HCT116 (cell line): ENCODE data around the gene CDIP1. TPM values are rescaled to one million over a fixed set of nuclear protein-coding genes. Genes with fewer than 3 reads are reported as not detected.

Experiments used
- ATAC-seq: fragments of 200-7000 bp; cut with Tn5 transposase; 2 replicates; pipeline ENCODE4 v1.9.1; 2020; ENCODE audit warnings: mild to moderate bottlenecking, moderate library complexity
- BruUV-seq: library from RNA; stranded (reverse); fragments of 400-500 nt; replicated peaks from 2 replicates; lab custom pipeline; 2021; lab: Mats Ljungman, UMichigan
- CTCF ChIA-PET: fragments of 300-600 bp; sonication (Branson Sonifier 250); formaldehyde crosslinking; loops from one replicate; lab custom pipeline; 2021; ENCODE audit warnings: antibody characterized with exemption; lab: Charles Lee
- POLR2A ChIA-PET: fragments of 300-600, 350-600 bp; sonication (Branson Sonifier 250); formaldehyde crosslinking; loops from one replicate; lab custom pipeline; 2021; ENCODE audit warnings: antibody characterized with exemption; lab: Charles Lee
- RAD21 ChIA-PET, 2 experiments: fragments of 300-600 bp; sonication (Branson Sonifier 250); formaldehyde crosslinking; loops; one replicate each; lab custom pipeline; 2023; ENCODE audit warnings: low total read pairs in 2 of 2; ENCODE audit not compliant: uncharacterized antibody in 2 of 2, unreplicated experiment in 2 of 2, low non-redundant PET in 1 of 2; lab: Charles Lee
- DNase-seq: peaks from one replicate; pipeline ENCODE4 v3.0.0-alpha.2; 2010; ENCODE audit warnings: low read depth, low spot score
- H2AFZ ChIP-seq: fragments of 200-600 bp; shearing (Covaris generic), sonication (generic); 2 replicates; pipeline ENCODE4 v1.6.1; 2017; ENCODE audit warnings: low read depth, mixed run types, mixed read lengths, antibody characterized with exemption, low read length; ENCODE audit not compliant: poor library complexity, severe bottlenecking
- H3K27ac ChIP-seq: 2 replicates; pipeline ENCODE4 v1.5.1; 2012; ENCODE audit warnings: low read depth, low read length
- H3K27me3 ChIP-seq: fragments of 200-600 bp; sonication (generic); 2 replicates; pipeline ENCODE4 v1.6.1; 2016; ENCODE audit warnings: mixed run types, low read length, mixed read lengths; ENCODE audit not compliant: insufficient read depth
- H3K36me3 ChIP-seq, 2 experiments: fragments of 200-500 bp in 1 of 2; fragments of 200-600 bp in 1 of 2; sonication (Bioruptor generic) in 1 of 2; sonication (generic) in 1 of 2; 2 replicates each; pipeline versions ENCODE4 v1.5.1 to v1.6.1; 2014 to 2016; ENCODE audit warnings: low read length in 2 of 2, inconsistent platforms in 1 of 2, mixed read lengths in 1 of 2, mixed run types in 1 of 2; ENCODE audit not compliant: insufficient read depth in 2 of 2, control insufficient read depth in 1 of 2
- H3K4me1 ChIP-seq, 2 experiments: fragments of 200-600 bp in 1 of 2; sonication (generic) in 1 of 2; 2 replicates each; pipeline versions ENCODE4 v1.5.1 to v1.6.1; 2012 to 2017; ENCODE audit warnings: low read length in 2 of 2, inconsistent platforms in 1 of 2, mild to moderate bottlenecking in 1 of 2, mixed read lengths in 1 of 2, mixed run types in 1 of 2, moderate library complexity in 1 of 2; ENCODE audit not compliant: insufficient read depth in 2 of 2, control insufficient read depth in 1 of 2
- H3K4me2 ChIP-seq: fragments of 200-600 bp; sonication (generic); 2 replicates; pipeline ENCODE4 v1.6.1; 2017; ENCODE audit warnings: mixed run types, low read length, mixed read lengths
- H3K4me3 ChIP-seq, 2 experiments: fragments of 200-600 bp in 1 of 2; sonication (generic) in 1 of 2; replicated peaks in 1 of 2; 2 replicates each; pipeline ENCODE4 v1.5.1; 2011 to 2016; ENCODE audit warnings: low read length in 2 of 2, control low read depth in 1 of 2, low read depth in 1 of 2, mild to moderate bottlenecking in 1 of 2, mixed read lengths in 1 of 2, mixed run types in 1 of 2
- H3K79me2 ChIP-seq: fragments of 200-600 bp; sonication (generic); 2 replicates; pipeline ENCODE4 v1.6.1; 2017; ENCODE audit warnings: mild to moderate bottlenecking, mixed run types, low read length, moderate library complexity, mixed read lengths; ENCODE audit not compliant: insufficient read depth
- H3K9ac ChIP-seq: fragments of 200-600 bp; sonication (generic); 2 replicates; pipeline ENCODE4 v1.6.1; 2016; ENCODE audit warnings: low read length, mixed read lengths
- H3K9me2 ChIP-seq: fragments of 200-600 bp; sonication (generic), shearing (Covaris generic); 2 replicates; pipeline ENCODE4 v1.6.1; 2017; ENCODE audit warnings: mixed run types, mild to moderate bottlenecking, moderate library complexity; ENCODE audit not compliant: insufficient read depth
- H3K9me3 ChIP-seq, 2 experiments: fragments of 200-500 bp in 1 of 2; fragments of 200-600 bp in 1 of 2; sonication (Bioruptor generic) in 1 of 2; sonication (generic) in 1 of 2; 2 replicates each; pipeline ENCODE4 v1.6.1; 2014 to 2017; ENCODE audit warnings: low read length in 2 of 2, mixed read lengths in 2 of 2, inconsistent platforms in 1 of 2, low read depth in 1 of 2, mild to moderate bottlenecking in 1 of 2, mixed run types in 1 of 2, moderate library complexity in 1 of 2; ENCODE audit not compliant: control insufficient read depth in 1 of 2, insufficient read depth in 1 of 2
- H4K20me1 ChIP-seq: fragments of 200-600 bp; sonication (generic), shearing (Covaris generic); 2 replicates; pipeline ENCODE4 v1.6.1; 2017; ENCODE audit warnings: mixed run types, mild to moderate bottlenecking, moderate library complexity; ENCODE audit not compliant: insufficient read depth
- ATF3 ChIP-seq: IDR thresholded peaks from 2 replicates; pipeline ENCODE4 v1.6.1; 2012
- CBX3 ChIP-seq: IDR thresholded peaks from 2 replicates; pipeline ENCODE4 v1.6.1; 2012; ENCODE audit warnings: low read depth
- CEBPB ChIP-seq: IDR thresholded peaks from 2 replicates; pipeline ENCODE4 v1.6.1; 2012; ENCODE audit warnings: low read depth
- CTCF ChIP-seq, 3 experiments: fragments of 200-600 bp in 1 of 3; sonication (generic) in 1 of 3; IDR thresholded peaks in 2 of 3; conservative IDR thresholded peaks in 1 of 3; 2 replicates each; pipeline ENCODE4 v1.5.1; 2012 to 2017; ENCODE audit warnings: low read depth in 2 of 3, low read length in 2 of 3, antibody characterized with exemption in 1 of 3, borderline replicate concordance in 1 of 3, control low read depth in 1 of 3, mild to moderate bottlenecking in 1 of 3, mixed read lengths in 1 of 3, mixed run types in 1 of 3, moderate library complexity in 1 of 3; ENCODE audit not compliant: insufficient read depth in 1 of 3
- EGR1 ChIP-seq: IDR thresholded peaks from 2 replicates; pipeline ENCODE4 v1.6.1; 2012; ENCODE audit warnings: low read depth
- ELF1 ChIP-seq: IDR thresholded peaks from 2 replicates; pipeline ENCODE4 v1.6.1; 2012; ENCODE audit warnings: low read depth, borderline replicate concordance
- EZH2 ChIP-seq: fragments of 200-600 bp; sonication (generic); IDR thresholded peaks from 2 replicates; pipeline ENCODE4 v1.6.1; 2017; ENCODE audit warnings: antibody characterized with exemption, mixed run types
- EZH2phosphoT487 ChIP-seq: fragments of 200-600 bp; IDR thresholded peaks from 2 replicates; pipeline ENCODE4 v1.6.1; 2018; ENCODE audit warnings: antibody characterized with exemption, borderline replicate concordance
- FOSL1 ChIP-seq: IDR thresholded peaks from 2 replicates; pipeline ENCODE4 v1.6.1; 2012; ENCODE audit warnings: low read depth
- JUND ChIP-seq: IDR thresholded peaks from 2 replicates; pipeline ENCODE4 v1.6.1; 2012
- MAX ChIP-seq: IDR thresholded peaks from 2 replicates; pipeline ENCODE4 v1.6.1; 2012
- POLR2A ChIP-seq: IDR thresholded peaks from 2 replicates; pipeline ENCODE4 v1.7.0; 2011; ENCODE audit warnings: borderline replicate concordance; ENCODE audit not compliant: insufficient read depth, insufficient read length; ENCODE audit errors: extremely low read depth
- POLR2AphosphoS5 ChIP-seq: IDR thresholded peaks from 2 replicates; pipeline ENCODE4 v1.6.1; 2011; ENCODE audit warnings: mild to moderate bottlenecking, low read depth, low read length, moderate library complexity
- RAD21 ChIP-seq: IDR thresholded peaks from 2 replicates; pipeline ENCODE4 v1.6.1; 2012; ENCODE audit warnings: low read depth, mild to moderate bottlenecking
- SIN3A ChIP-seq: IDR thresholded peaks from 2 replicates; pipeline ENCODE4 v1.6.1; 2012; ENCODE audit warnings: low read depth
- SP1 ChIP-seq: IDR thresholded peaks from 2 replicates; pipeline ENCODE4 v1.6.1; 2012; ENCODE audit warnings: low read depth
- SRF ChIP-seq: IDR thresholded peaks from 2 replicates; pipeline ENCODE4 v1.6.1; 2012; ENCODE audit warnings: low read depth
- YY1 ChIP-seq: IDR thresholded peaks from 2 replicates; pipeline ENCODE4 v1.6.1; 2011; ENCODE audit warnings: low read length, low read depth, moderate library complexity, mild to moderate bottlenecking; ENCODE audit not compliant: insufficient replicate concordance; ENCODE audit errors: extremely low read depth
- ZFX ChIP-seq: fragments of 450-650 bp; IDR thresholded peaks from 2 replicates; pipeline ENCODE4 v1.6.1; 2017
- ZNF274 ChIP-seq: fragments of 200-500 bp; sonication (Bioruptor generic); IDR thresholded peaks from 2 replicates; pipeline ENCODE4 v1.6.1; 2014; ENCODE audit warnings: mild to moderate bottlenecking, low read depth, low read length, inconsistent platforms
- intact Hi-C: fragments of 100-400 bp; cut with micrococcal nuclease; formaldehyde crosslinking; loops from 2 replicates; pipeline ENCODE4 v1.10.0; 2022
- total RNA-seq: library from RNA; stranded (reverse); gene quantifications from one replicate; pipeline ENCODE4 v1.2.1, GENCODE V29; 2021; ENCODE audit not compliant: unreplicated experiment

The CDIP1 gene
- total RNA-seq, 1 experiment from 2014 or later: 7.2 TPM

GRCh38 chr16:4531811-4532210 lies 6.8 kb downstream of the CDIP1 start (continued):
- no peak for TF ChIP-seq ATF3
- no peak for TF ChIP-seq SP1
- TF ChIP-seq EZH2: no peak
- TF ChIP-seq SIN3A: no peak
- TF ChIP-seq CEBPB: no peak
- no peak for TF ChIP-seq EGR1
- TF ChIP-seq ZFX: no peak
- no peak for TF ChIP-seq CBX3
- TF ChIP-seq POLR2A: no peak

DNA sequence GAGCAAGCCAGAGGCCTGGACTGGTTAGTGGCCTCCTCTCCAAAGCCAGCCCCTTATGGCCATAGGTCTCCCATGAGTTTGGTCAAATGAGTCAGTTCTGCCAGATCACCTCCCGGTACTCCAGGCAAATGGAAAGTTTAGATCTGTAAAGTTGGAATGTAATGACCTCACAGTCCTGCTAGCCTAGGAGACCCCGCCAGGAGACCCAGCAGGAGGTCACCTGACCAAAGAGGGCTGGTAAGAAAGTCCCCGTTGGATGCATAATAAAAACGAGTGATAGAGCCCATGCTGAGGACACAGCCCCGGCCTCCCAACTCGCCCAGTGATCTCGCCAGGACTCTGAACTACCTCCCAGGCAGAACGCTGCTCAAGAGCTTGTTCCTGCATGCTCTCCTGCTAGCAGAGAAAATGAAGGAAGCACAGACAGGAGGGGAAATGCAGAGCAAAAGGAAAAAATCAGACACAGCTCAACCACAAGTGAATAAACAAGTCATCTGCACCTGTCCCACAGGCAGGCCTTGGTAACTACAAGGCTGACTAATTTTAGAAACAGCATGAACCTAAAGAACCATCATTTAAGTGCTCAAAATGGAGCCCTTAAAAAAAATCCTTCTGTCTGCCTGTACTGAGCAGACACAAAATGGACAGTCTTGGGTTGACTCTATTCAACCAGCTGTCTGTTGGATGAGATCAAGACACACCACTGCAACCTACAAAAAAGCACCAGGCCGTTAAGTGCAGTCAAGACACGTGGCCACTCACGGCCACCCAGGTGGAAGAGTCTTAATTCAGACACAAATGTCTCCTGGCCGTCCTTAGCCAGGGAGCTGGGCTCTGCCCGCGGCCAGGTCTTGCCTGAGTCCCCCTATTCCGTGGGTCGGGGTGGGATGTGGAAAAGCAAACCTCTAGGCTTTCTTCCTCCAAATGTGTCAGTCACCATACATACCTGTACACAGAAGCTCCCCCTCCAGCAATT lies 9.2 kb downstream of the CDIP1 start:
- Histone ChIP-seq H3K9me2 (no peaks in the 10 kb centered on the region), H4K20me1 (no peaks in the 10 kb centered on the region), H3K4me2 (no peak overlapping the region), H3K36me3 (no peaks in the 10 kb centered on the region), H2AFZ (no peak overlapping the region), H3K4me1 (no peaks in the 10 kb centered on the region), H3K27me3 (no peaks in the 10 kb centered on the region), H3K27ac (no peak overlapping the region), H3K4me3 (no peak overlapping the region), H3K9me3 (no peaks in the 10 kb centered on the region), H3K79me2 (no peaks in the 10 kb centered on the region), H3K9ac (no peak overlapping the region)
- ChIA-PET CTCF (no interaction called here), RAD21 (no interaction called here), POLR2A (no interaction called here)
- intact Hi-C loops: no loop called here
- no peak; the same call in 1 of the 2 replicates for ATAC-seq
- BruUV-seq: no TSS peak
- no peak for DNase-seq
- TF ChIP-seq MAX: no peak
- TF ChIP-seq JUND: no peak
- no peak for TF ChIP-seq ZFX
- TF ChIP-seq RAD21: no peak
- TF ChIP-seq POLR2A: no peak
- TF ChIP-seq ZNF274: no peak
- TF ChIP-seq ELF1: no peak
- TF ChIP-seq YY1: no peak
- no peak for TF ChIP-seq CBX3
- no peak for TF ChIP-seq POLR2AphosphoS5
- TF ChIP-seq SRF: no peak
- TF ChIP-seq CEBPB: no peak
- no peak for TF ChIP-seq SIN3A
- TF ChIP-seq ATF3: no peak
- no peak for TF ChIP-seq FOSL1
- TF ChIP-seq EZH2phosphoT487: no peak
- TF ChIP-seq CTCF (IDR thresholded peaks at IDR 0.05 in 2 of 3, conservative IDR thresholded peaks at IDR 0.05 in 1 of 3; ENCODE audit: borderline replicate concordance in 1 of 3, insufficient read depth in 1 of 3, low read depth in 2 of 3, low read length in 2 of 3): no peak
